Measurements from ENCODE around the gene PMEPA1.

Gene PMEPA1

GRCh38 chr20:57678340-57678739, 31.5 kb downstream of the PMEPA1 start:
- TF ChIP-seq TAF1 (IDR thresholded peaks at IDR 0.05; ENCODE audit: borderline replicate concordance, insufficient read depth, low read length), result no peak
- TF ChIP-seq FOXP2 (optimal IDR thresholded peaks at IDR 0.05; ENCODE audit: borderline replicate concordance, extremely low read depth, extremely low read length, insufficient read depth), result no peak
- TF ChIP-seq SIN3A (IDR thresholded peaks at IDR 0.05; ENCODE audit: borderline replicate concordance, insufficient read depth, low read length), result no peak
- TF ChIP-seq POLR2AphosphoS5 (IDR thresholded peaks at IDR 0.05; ENCODE audit: low read depth, low read length), result no peak
- no peak for TF ChIP-seq REST (IDR thresholded peaks at IDR 0.05; ENCODE audit: insufficient read depth in 1 of 2, low read depth in 2 of 2, low read length in 2 of 2)

- TF ChIP-seq SIN3A (IDR thresholded peaks at IDR 0.05; ENCODE audit: borderline replicate concordance, insufficient read depth, low read length), result no peak
- TF ChIP-seq FOXP2 (optimal IDR thresholded peaks at IDR 0.05; ENCODE audit: borderline replicate concordance, extremely low read depth, extremely low read length, insufficient read depth), result no peak
- TF ChIP-seq REST (IDR thresholded peaks at IDR 0.05; ENCODE audit: insufficient read depth in 1 of 2, low read depth in 2 of 2, low read length in 2 of 2), result no peak
- no peak for TF ChIP-seq TAF1 (IDR thresholded peaks at IDR 0.05; ENCODE audit: borderline replicate concordance, insufficient read depth, low read length)
- no peak for TF ChIP-seq POLR2AphosphoS5 (IDR thresholded peaks at IDR 0.05; ENCODE audit: low read depth, low read length)
Measured at GRCh38 chr20:57677584-57677982, 32.2 kb downstream of the PMEPA1 start.

- no peak for TF ChIP-seq FOXP2 (optimal IDR thresholded peaks at IDR 0.05; ENCODE audit: borderline replicate concordance, extremely low read depth, extremely low read length, insufficient read depth)
- TF ChIP-seq REST (IDR thresholded peaks at IDR 0.05; ENCODE audit: insufficient read depth in 1 of 2, low read depth in 2 of 2, low read length in 2 of 2), result no peak
- no peak for TF ChIP-seq POLR2AphosphoS5 (IDR thresholded peaks at IDR 0.05; ENCODE audit: low read depth, low read length)
- TF ChIP-seq TAF1 (IDR thresholded peaks at IDR 0.05; ENCODE audit: borderline replicate concordance, insufficient read depth, low read length), result no peak
- TF ChIP-seq SIN3A (IDR thresholded peaks at IDR 0.05; ENCODE audit: borderline replicate concordance, insufficient read depth, low read length), result no peak
Measured at GRCh38 chr20:57676589-57677583, 32.9 kb downstream of the PMEPA1 start.

- TF ChIP-seq POLR2AphosphoS5 (IDR thresholded peaks at IDR 0.05; ENCODE audit: low read depth, low read length), result no peak
- no peak for TF ChIP-seq FOXP2 (optimal IDR thresholded peaks at IDR 0.05; ENCODE audit: borderline replicate concordance, extremely low read depth, extremely low read length, insufficient read depth)
- TF ChIP-seq REST (IDR thresholded peaks at IDR 0.05; ENCODE audit: insufficient read depth in 1 of 2, low read depth in 2 of 2, low read length in 2 of 2), result no peak
- TF ChIP-seq TAF1 (IDR thresholded peaks at IDR 0.05; ENCODE audit: borderline replicate concordance, insufficient read depth, low read length), result no peak
- TF ChIP-seq SIN3A (IDR thresholded peaks at IDR 0.05; ENCODE audit: borderline replicate concordance, insufficient read depth, low read length), result no peak
Measured at GRCh38 chr20:57675773-57676172, 34.0 kb downstream of the PMEPA1 start.

Data from PFSK-1 (cell line).